DND-41 (cell line): ENCODE results near the gene CEACAM16.

Experiments used
- EZH2 ChIP-seq: IDR thresholded peaks from 3 replicates; pipeline ENCODE4 v1.6.1; 2012; ENCODE audit warnings: borderline replicate concordance, low read depth, mild to moderate bottlenecking, moderate library complexity, low read length, inconsistent platforms; ENCODE audit not compliant: severe bottlenecking
- TF ChIP-seq, protein P1 (sequence below): IDR thresholded peaks from 2 replicates; pipeline ENCODE4 v1.5.1; 2012; ENCODE audit warnings: borderline replicate concordance, low read length, moderate library complexity, mild to moderate bottlenecking; ENCODE audit not compliant: poor library complexity, severe bottlenecking; ENCODE audit errors: extremely low read depth

DNA sequence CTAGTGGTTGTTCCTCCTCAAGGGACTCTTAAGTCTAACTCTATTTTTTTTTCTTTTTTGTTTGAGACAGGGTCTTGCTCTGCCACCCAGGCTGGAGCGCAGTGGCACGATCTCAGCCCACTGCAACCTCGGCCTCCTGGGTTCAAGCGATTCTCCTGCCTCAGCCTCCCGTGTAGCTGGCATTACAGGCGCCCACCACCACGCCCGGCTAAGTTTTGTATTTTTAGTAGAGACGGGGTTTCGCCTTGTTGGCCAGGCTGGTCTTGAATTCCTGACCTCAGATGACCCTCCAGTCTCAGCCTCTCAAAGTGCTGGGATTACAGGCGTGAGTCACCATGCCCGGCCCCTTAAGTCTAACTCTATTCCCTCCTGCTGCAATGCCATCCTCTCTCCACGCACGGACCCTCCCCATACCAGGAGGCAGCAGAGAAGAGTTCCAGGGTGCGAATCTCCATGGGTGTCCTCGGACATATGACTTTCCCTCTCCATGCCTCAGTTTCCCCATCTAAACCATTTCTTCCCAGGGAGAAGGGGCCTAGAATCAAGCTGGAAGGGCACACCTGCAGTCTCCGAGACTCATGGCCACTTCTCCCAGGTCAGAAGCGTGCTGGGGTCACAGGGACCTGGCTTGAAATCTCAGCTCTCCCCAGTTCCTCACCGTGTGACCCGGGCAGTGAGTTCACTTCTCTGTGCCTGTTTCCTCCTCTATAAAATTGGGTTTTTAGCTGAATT, 43.5 kb downstream of the CEACAM16 start:
- no peak for TF ChIP-seq EZH2
- TF ChIP-seq, protein P1, sequence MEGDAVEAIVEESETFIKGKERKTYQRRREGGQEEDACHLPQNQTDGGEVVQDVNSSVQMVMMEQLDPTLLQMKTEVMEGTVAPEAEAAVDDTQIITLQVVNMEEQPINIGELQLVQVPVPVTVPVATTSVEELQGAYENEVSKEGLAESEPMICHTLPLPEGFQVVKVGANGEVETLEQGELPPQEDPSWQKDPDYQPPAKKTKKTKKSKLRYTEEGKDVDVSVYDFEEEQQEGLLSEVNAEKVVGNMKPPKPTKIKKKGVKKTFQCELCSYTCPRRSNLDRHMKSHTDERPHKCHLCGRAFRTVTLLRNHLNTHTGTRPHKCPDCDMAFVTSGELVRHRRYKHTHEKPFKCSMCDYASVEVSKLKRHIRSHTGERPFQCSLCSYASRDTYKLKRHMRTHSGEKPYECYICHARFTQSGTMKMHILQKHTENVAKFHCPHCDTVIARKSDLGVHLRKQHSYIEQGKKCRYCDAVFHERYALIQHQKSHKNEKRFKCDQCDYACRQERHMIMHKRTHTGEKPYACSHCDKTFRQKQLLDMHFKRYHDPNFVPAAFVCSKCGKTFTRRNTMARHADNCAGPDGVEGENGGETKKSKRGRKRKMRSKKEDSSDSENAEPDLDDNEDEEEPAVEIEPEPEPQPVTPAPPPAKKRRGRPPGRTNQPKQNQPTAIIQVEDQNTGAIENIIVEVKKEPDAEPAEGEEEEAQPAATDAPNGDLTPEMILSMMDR: no peak
